ENCODE data around the gene ZNF366. TPM values are rescaled to one million over a fixed set of nuclear protein-coding genes. Genes with fewer than 3 reads are reported as not detected.

The ZNF366 gene
- total RNA-seq, 2 donors from 2014 or later = not detected

GRCh38 chr5:72459913-72460312, 47.3 kb downstream of the ZNF366 start:
- Histone ChIP-seq H3K4me1 (ENCODE audit: control insufficient read depth, insufficient read depth, low read length) (no peaks in the 10 kb centered on the region), H3K27ac (ENCODE audit: low read depth, low read length) (no peak overlapping the region), H3K27me3 (ENCODE audit: control insufficient read depth, insufficient read depth, low read length, poor library complexity, severe bottlenecking) (no peaks in the 10 kb centered on the region), H3K36me3 (ENCODE audit: control insufficient read depth, insufficient read depth, low read length) (no peaks in the 10 kb centered on the region), H3K9me3 (ENCODE audit: control insufficient read depth, low read length) (no peaks in the 10 kb centered on the region), H3K4me3 (ENCODE audit: low read length) (no peak overlapping the region), H3K9ac (ENCODE audit: extremely low read depth, low read length, poor library complexity, severe bottlenecking) (no peak overlapping the region)
- Mint-ChIP-seq H3K4me1 (no peaks in the 10 kb centered on the region), H3K27ac (no peak overlapping the region), H3K4me3 (no peak overlapping the region), H3K9me3 (no peaks in the 10 kb centered on the region), H3K27me3 (ENCODE audit: insufficient read depth) (peaks cover 8% of the 10 kb centered on the region), H3K36me3 (ENCODE audit: low read depth) (no peaks in the 10 kb centered on the region)
- no peak for DNase-seq
- TF ChIP-seq CTCF (conservative IDR thresholded peaks at IDR 0.05) = no peak
- WGBS, 2 experiments (ENCODE audit: insufficient coverage in 1 of 2, insufficient read length in 1 of 2) = 94 to 95% methylated on average over 12 to 18 of the region's 18 CpGs

- no peaks in the 10 kb centered on the region for H3K9me3 Mint-ChIP-seq
- no peak overlapping the region for H3K4me3 Mint-ChIP-seq
- Histone ChIP-seq H3K36me3 (ENCODE audit: control insufficient read depth, insufficient read depth, low read length) (no peaks in the 10 kb centered on the region), H3K4me1 (ENCODE audit: control insufficient read depth, insufficient read depth, low read length) (no peaks in the 10 kb centered on the region), H3K4me3 (ENCODE audit: low read length) (no peak overlapping the region), H3K27ac (ENCODE audit: low read depth, low read length) (no peak overlapping the region), H3K9ac (ENCODE audit: extremely low read depth, low read length, poor library complexity, severe bottlenecking) (no peak overlapping the region), H3K27me3 (ENCODE audit: control insufficient read depth, insufficient read depth, low read length, poor library complexity, severe bottlenecking) (no peaks in the 10 kb centered on the region), H3K9me3 (ENCODE audit: control insufficient read depth, low read length) (no peaks in the 10 kb centered on the region)
- H3K27ac Mint-ChIP-seq = no peak overlapping the region
- no peak for TF ChIP-seq CTCF (conservative IDR thresholded peaks at IDR 0.05)
- H3K4me1 Mint-ChIP-seq = no peaks in the 10 kb centered on the region
- DNase-seq = no peak
- peaks cover 9% of the 10 kb centered on the region for H3K27me3 Mint-ChIP-seq (ENCODE audit: insufficient read depth)
- WGBS, 2 experiments (ENCODE audit: insufficient coverage in 1 of 2, insufficient read length in 1 of 2) = 86 to 95% methylated on average over 4 to 5 of the region's 5 CpGs
- H3K36me3 Mint-ChIP-seq (ENCODE audit: low read depth) = no peaks in the 10 kb centered on the region
These were observed 48.0 kb downstream of the ZNF366 start for GRCh38 chr5:72459089-72459661.

- no peaks in the 10 kb centered on the region for H3K36me3 ChIP-seq (ENCODE audit: control insufficient read depth, insufficient read depth, low read length)
- no peak for TF ChIP-seq CTCF (conservative IDR thresholded peaks at IDR 0.05)
- no peaks in the 10 kb centered on the region for H3K36me3 Mint-ChIP-seq (ENCODE audit: low read depth)
- no peak for DNase-seq
- H3K9me3 ChIP-seq (ENCODE audit: control insufficient read depth, low read length) = no peaks in the 10 kb centered on the region
- H3K4me1 ChIP-seq (ENCODE audit: control insufficient read depth, insufficient read depth, low read length) = no peaks in the 10 kb centered on the region
- no peaks in the 10 kb centered on the region for H3K4me1 Mint-ChIP-seq
- peaks cover 9% of the 10 kb centered on the region for H3K27me3 Mint-ChIP-seq (ENCODE audit: insufficient read depth)
- 85 to 100% methylated on average over 2 to 3 of the region's 3 CpGs for WGBS, 2 experiments (ENCODE audit: insufficient coverage in 1 of 2, insufficient read length in 1 of 2)
- no peaks in the 10 kb centered on the region for H3K27me3 ChIP-seq (ENCODE audit: control insufficient read depth, insufficient read depth, low read length, poor library complexity, severe bottlenecking)
- H3K4me3 ChIP-seq (ENCODE audit: low read length) = no peak overlapping the region
- H3K9ac ChIP-seq (ENCODE audit: extremely low read depth, low read length, poor library complexity, severe bottlenecking) = no peak overlapping the region
- no peak overlapping the region for H3K4me3 Mint-ChIP-seq
- no peaks in the 10 kb centered on the region for H3K9me3 Mint-ChIP-seq
- H3K27ac ChIP-seq (ENCODE audit: low read depth, low read length) = no peak overlapping the region
- H3K27ac Mint-ChIP-seq = no peak overlapping the region
These were observed 48.8 kb downstream of the ZNF366 start for GRCh38 chr5:72458407-72458806.

Measured in endodermal cell (in vitro differentiated cells).